Right lobe of liver (tissue), 4 donors: ENCODE results near the gene CTSO.

Experiments
- CTCF ChIP-seq, 4 donors: fragments of 200-600 bp in 3 of 4; fragments of 450-650 bp in 1 of 4; IDR thresholded peaks; one replicate each; pipeline versions ENCODE4 v1.5.1 to v1.8.0; 2016 to 2022; ENCODE audit warnings: antibody characterized with exemption in 4 of 4, mild to moderate bottlenecking in 2 of 4
- POLR2A ChIP-seq: fragments of 450-650 bp; IDR thresholded peaks from one replicate; pipeline ENCODE4 v1.6.1; 2017; ENCODE audit warnings: antibody characterized with exemption, mild to moderate bottlenecking
- donor health status: DM: no; HTN: no; CAD: no.
- donor health status: DM: no; HTN: no; CAD: no.
- donor health status: DM: no; HTN: yes; CAD: no.

GRCh38 chr4:155877971-155878370 lies 75.7 kb downstream of the CTSO start:
- TF ChIP-seq POLR2A (no peak), CTCF (IDR thresholded peaks at IDR 0.05) (no peak)
